ENCODE results near the gene COL26A1. TPM values are rescaled to one million over a fixed set of nuclear protein-coding genes. Genes with fewer than 3 reads are reported as not detected.

COL26A1 gene
- total RNA-seq, 4 donors from 2014 or later, result not detected

DNA sequence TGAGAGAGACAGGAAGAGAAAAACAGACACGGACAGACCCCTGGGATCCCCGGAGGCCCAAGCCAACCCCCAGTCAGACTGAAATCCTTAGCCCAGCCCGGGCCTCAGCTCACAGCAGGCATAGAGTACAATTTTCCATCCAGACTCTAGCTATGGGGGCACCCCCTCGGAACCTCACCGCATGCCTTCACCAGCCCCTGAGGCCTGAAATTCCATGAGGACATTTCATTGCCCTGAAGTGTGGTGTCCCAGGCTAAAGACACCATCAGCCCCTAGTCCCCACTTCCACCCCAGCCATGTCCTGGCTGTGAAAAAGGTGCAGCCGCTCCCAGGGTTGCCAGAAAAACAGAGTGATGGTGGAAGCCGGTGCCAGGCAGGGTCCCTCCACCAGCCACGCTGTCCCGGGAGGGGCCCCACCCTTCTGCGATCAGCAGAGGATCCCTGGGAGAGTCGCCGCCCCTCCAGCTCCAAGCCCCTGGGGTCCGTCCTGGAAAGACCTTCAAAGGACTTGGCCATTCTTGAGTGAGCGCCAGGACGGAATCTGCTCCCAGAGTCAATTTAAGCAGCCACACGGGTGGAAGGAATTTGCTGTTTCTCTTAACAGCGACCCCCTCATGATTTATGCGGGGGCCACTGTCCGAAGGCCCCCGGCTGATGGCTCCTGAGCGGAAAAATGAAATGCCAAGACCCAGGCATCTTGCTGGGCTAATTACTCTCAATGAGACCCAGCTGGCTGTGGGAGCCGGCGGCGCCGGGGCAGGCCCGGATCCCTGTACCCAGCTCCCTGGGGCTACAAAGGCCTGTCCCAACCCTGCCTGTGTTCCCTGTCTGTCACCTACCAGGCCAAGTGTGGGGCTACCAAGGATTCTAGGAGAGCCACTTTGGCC is 243.2 kb downstream of the COL26A1 start:
- no peaks in the 10 kb centered on the region for H3K27me3 ChIP-seq
- TF ChIP-seq POLR2A (IDR thresholded peaks at IDR 0.05) (no peak), EP300 (IDR thresholded peaks at IDR 0.05; ENCODE audit: low read depth) (no peak), POLR2AphosphoS5 (IDR thresholded peaks at IDR 0.05) (no peak)
- TF ChIP-seq, protein P1, sequence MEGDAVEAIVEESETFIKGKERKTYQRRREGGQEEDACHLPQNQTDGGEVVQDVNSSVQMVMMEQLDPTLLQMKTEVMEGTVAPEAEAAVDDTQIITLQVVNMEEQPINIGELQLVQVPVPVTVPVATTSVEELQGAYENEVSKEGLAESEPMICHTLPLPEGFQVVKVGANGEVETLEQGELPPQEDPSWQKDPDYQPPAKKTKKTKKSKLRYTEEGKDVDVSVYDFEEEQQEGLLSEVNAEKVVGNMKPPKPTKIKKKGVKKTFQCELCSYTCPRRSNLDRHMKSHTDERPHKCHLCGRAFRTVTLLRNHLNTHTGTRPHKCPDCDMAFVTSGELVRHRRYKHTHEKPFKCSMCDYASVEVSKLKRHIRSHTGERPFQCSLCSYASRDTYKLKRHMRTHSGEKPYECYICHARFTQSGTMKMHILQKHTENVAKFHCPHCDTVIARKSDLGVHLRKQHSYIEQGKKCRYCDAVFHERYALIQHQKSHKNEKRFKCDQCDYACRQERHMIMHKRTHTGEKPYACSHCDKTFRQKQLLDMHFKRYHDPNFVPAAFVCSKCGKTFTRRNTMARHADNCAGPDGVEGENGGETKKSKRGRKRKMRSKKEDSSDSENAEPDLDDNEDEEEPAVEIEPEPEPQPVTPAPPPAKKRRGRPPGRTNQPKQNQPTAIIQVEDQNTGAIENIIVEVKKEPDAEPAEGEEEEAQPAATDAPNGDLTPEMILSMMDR (IDR thresholded peaks at IDR 0.05), result no peak
- no peak for DNase-seq
- H3K4me1 ChIP-seq, result peaks cover 3 to 9% (median 9%) of the 10 kb centered on the region in 4 donors
- in situ Hi-C loops (cut with MboI; ENCODE audit: low pct_ligation_motif_present in 1 of 4, low pct_unique_long_range_greater_than_20kb in 1 of 4, low sequenced_read_pairs in 3 of 4), result no loop called here
- H3K27ac ChIP-seq, result no peak overlapping the region
- H3K9me3 ChIP-seq, result no peaks in the 10 kb centered on the region
- 76 to 89% methylated on average over 2 to 18 of the region's 26 CpGs for WGBS, 2 donors (ENCODE audit: low coverage in 1 of 2)
- H3K36me3 ChIP-seq, result no peaks in the 10 kb centered on the region
- intact Hi-C loops (cut with DNase I; ENCODE audit: low total_unique reads), result no loop called here
- no peak overlapping the region for H3K4me3 ChIP-seq

DNA sequence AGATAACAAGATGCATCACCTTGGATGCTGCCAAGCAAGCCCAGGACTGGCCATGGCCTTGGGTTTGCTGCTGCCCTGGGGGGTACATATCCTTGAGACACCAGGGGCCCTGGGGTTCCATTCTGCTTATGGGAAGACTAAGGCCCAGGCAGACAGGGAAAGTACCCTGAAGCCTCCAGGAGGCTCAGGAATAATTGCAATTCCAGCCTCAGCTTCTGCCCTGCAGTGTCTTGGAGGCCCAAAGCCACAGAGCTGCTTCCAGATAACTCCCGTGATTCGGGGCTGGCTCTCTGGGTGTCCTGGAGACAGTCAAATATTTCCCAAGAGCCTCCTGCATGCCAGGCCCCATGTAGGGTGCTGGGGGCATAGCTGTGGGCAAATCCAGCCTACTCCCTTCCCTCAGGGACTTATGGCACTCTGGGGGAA is 243.8 kb downstream of the COL26A1 start:
- DNase-seq, result no peak
- peaks cover 3 to 9% (median 9%) of the 10 kb centered on the region in 4 donors for H3K4me1 ChIP-seq
- no peak overlapping the region for H3K4me3 ChIP-seq
- no peaks in the 10 kb centered on the region for H3K36me3 ChIP-seq
- H3K27me3 ChIP-seq, result no peaks in the 10 kb centered on the region
- in situ Hi-C loops (cut with MboI; ENCODE audit: low pct_ligation_motif_present in 1 of 4, low pct_unique_long_range_greater_than_20kb in 1 of 4, low sequenced_read_pairs in 3 of 4), result no loop called here
- TF ChIP-seq, protein P1 (IDR thresholded peaks at IDR 0.05), result no peak
- TF ChIP-seq EP300 (IDR thresholded peaks at IDR 0.05; ENCODE audit: low read depth) (no peak), POLR2A (IDR thresholded peaks at IDR 0.05) (no peak), POLR2AphosphoS5 (IDR thresholded peaks at IDR 0.05) (no peak)
- 70% methylated on average over 2 of the region's 2 CpGs; no CpG with 5 or more reads in 1 of the 2 donors for WGBS, 2 donors (ENCODE audit: low coverage in 1 of 2)
- intact Hi-C loops (cut with DNase I; ENCODE audit: low total_unique reads), result no loop called here
- H3K27ac ChIP-seq, result no peak overlapping the region
- H3K9me3 ChIP-seq, result no peaks in the 10 kb centered on the region

Small RNA genes lying within 50 kb of the gene (small RNA-seq; reads per million reads assigned to genes)
- 0 reads per million in 4 donors for gene AC004965.1

Other genes starting within 250 kb of the COL26A1 start
- gene SERPINE1, start 235.8 kb upstream of the COL26A1 start, total RNA-seq, result 10 to 100 TPM in 1 of 4 donors, 1 to 10 TPM in 3; 1.3 to 26.2 (median 5.5) TPM
- gene AP1S1, start 208.4 kb upstream of the COL26A1 start, total RNA-seq, result 10 to 100 TPM; 18.3 to 87.3 (median 54.0) TPM
- under 1 TPM in 1 of 4 donors, not detected in 3; 0.95 TPM for gene VGF, start 197.3 kb upstream of the COL26A1 start, total RNA-seq
- not detected for gene NAT16, start 182.6 kb upstream of the COL26A1 start, total RNA-seq
- 10 to 100 TPM; 31.7 to 56.9 (median 44.3) TPM for gene MOGAT3, start 161.8 kb upstream of the COL26A1 start, total RNA-seq
- gene PLOD3, start 145.3 kb upstream of the COL26A1 start, total RNA-seq, result 10 to 100 TPM; 48.4 to 81.2 (median 60.8) TPM
- 100 to 1,000 TPM in 1 of 4 donors, 10 to 100 TPM in 3; 50.5 to 106 (median 78.2) TPM for gene ZNHIT1, start 144.7 kb upstream of the COL26A1 start, total RNA-seq
- gene CLDN15, start 125.1 kb upstream of the COL26A1 start, total RNA-seq, result 10 to 100 TPM; 27.2 to 58.5 (median 45.4) TPM
- gene FIS1, start 117.8 kb upstream of the COL26A1 start, total RNA-seq, result 100 to 1,000 TPM; 159 to 261 (median 187) TPM
- gene IFT22, start 41.1 kb upstream of the COL26A1 start, total RNA-seq, result 10 to 100 TPM in 3 of 4 donors, 1 to 10 TPM in 1; 9.4 to 30.6 (median 11.3) TPM

All from transverse colon (tissue), 4 donors.